SH-SY5Y (cell line): ENCODE results near the gene KLF7.

Experiments
- GATA2 ChIP-seq: IDR thresholded peaks from 2 replicates; pipeline ENCODE4 v1.6.1; 2011; ENCODE audit warnings: mild to moderate bottlenecking, low read depth, low read length
- GATA3 ChIP-seq: IDR thresholded peaks from 2 replicates; pipeline ENCODE4 v1.6.1; 2011; ENCODE audit warnings: low read depth, mild to moderate bottlenecking, low read length, moderate library complexity

GRCh38 chr2:207214446-207214845 lies 48.7 kb upstream of the KLF7 start:
- TF ChIP-seq GATA2 = no peak
- no peak for TF ChIP-seq GATA3
